HepG2 (cell line): ENCODE results near the gene TPD52L2. TPM values are rescaled to one million over a fixed set of nuclear protein-coding genes. Genes with fewer than 3 reads are reported as not detected.

Source experiments
- CBFB ChIP-seq: sonication (generic); formaldehyde crosslinking; IDR thresholded peaks from 2 replicates; pipeline ENCODE4 v1.4.0; 2020; ENCODE audit warnings: missing genetic modification reagents
- DPF2 ChIP-seq: sonication (generic); formaldehyde crosslinking; IDR thresholded peaks from 2 replicates; pipeline ENCODE4 v1.4.0; 2020; ENCODE audit warnings: mild to moderate bottlenecking, low read depth, missing genetic modification reagents, borderline replicate concordance
- FOXA3 ChIP-seq: IDR thresholded peaks from 2 replicates; pipeline ENCODE4 v1.6.1; 2016; ENCODE audit warnings: missing genetic modification reagents, missing compliant biosample characterization
- GZF1 ChIP-seq: sonication (generic); formaldehyde crosslinking; IDR thresholded peaks from 2 replicates; pipeline ENCODE4 v1.5.1; 2020; ENCODE audit warnings: mild to moderate bottlenecking, missing genetic modification reagents
- JDP2 ChIP-seq: sonication (generic); formaldehyde crosslinking; IDR thresholded peaks from 2 replicates; pipeline ENCODE4 v1.8.1; 2022; ENCODE audit warnings: missing genetic modification reagents, borderline replicate concordance
- MTF2 ChIP-seq: sonication (generic); formaldehyde crosslinking; IDR thresholded peaks from 2 replicates; pipeline ENCODE4 v1.5.0; 2020; ENCODE audit warnings: missing genetic modification reagents, borderline replicate concordance
- NBN ChIP-seq: fragments of 450-650 bp; conservative IDR thresholded peaks from 2 replicates; pipeline ENCODE4 v1.6.1; 2017
- NFE2L2 ChIP-seq: fragments of 150-350 bp; IDR thresholded peaks from 2 replicates; pipeline ENCODE4 v1.6.1; 2014; ENCODE audit warnings: low read length
- NFIB ChIP-seq: sonication (generic); formaldehyde crosslinking; IDR thresholded peaks from 2 replicates; pipeline ENCODE4 v1.9.0; 2021; ENCODE audit warnings: missing genetic modification reagents, mild to moderate bottlenecking, borderline replicate concordance
- PLSCR1 ChIP-seq: sonication (generic); formaldehyde crosslinking; IDR thresholded peaks from 2 replicates; pipeline ENCODE4 v1.5.0; 2020; ENCODE audit warnings: missing genetic modification reagents, mild to moderate bottlenecking, borderline replicate concordance
- POLR2AphosphoS2 ChIP-seq: IDR thresholded peaks from 2 replicates; pipeline ENCODE4 v1.6.1; 2011; ENCODE audit warnings: low read depth, low read length, improper control_type of control experiment
- RELA ChIP-seq: sonication (generic); formaldehyde crosslinking; IDR thresholded peaks from 2 replicates; pipeline ENCODE4 v1.4.0; 2020; ENCODE audit warnings: missing genetic modification reagents
- SAFB2 ChIP-seq: sonication (generic); formaldehyde crosslinking; IDR thresholded peaks from 2 replicates; pipeline ENCODE4 v1.5.1; 2020; ENCODE audit warnings: missing genetic modification reagents, low read depth, mild to moderate bottlenecking, borderline replicate concordance
- SATB2 ChIP-seq: sonication (generic); formaldehyde crosslinking; IDR thresholded peaks from 2 replicates; pipeline ENCODE4 v1.5.0; 2020; ENCODE audit warnings: missing genetic modification reagents
- SMAD1 ChIP-seq: sonication (generic); formaldehyde crosslinking; IDR thresholded peaks from 2 replicates; pipeline ENCODE4 v1.4.0; 2020; ENCODE audit warnings: missing genetic modification reagents, low read depth, mild to moderate bottlenecking, borderline replicate concordance
- SNAI1 ChIP-seq: sonication (generic); formaldehyde crosslinking; IDR thresholded peaks from 2 replicates; pipeline ENCODE4 v1.5.0; 2020; ENCODE audit warnings: mild to moderate bottlenecking, missing genetic modification reagents, borderline replicate concordance
- SOX13 ChIP-seq, 3 experiments: fragments of 450-650 bp in 1 of 3; sonication (generic) in 1 of 3; formaldehyde crosslinking in 1 of 3; IDR thresholded peaks in 2 of 3; conservative IDR thresholded peaks in 1 of 3; 2 replicates each; pipeline versions ENCODE4 v1.5.0 to v1.6.1; 2016 to 2020; ENCODE audit warnings: antibody characterized with exemption in 1 of 3, mild to moderate bottlenecking in 1 of 3, missing compliant biosample characterization in 1 of 3, missing genetic modification reagents in 1 of 3, moderate library complexity in 1 of 3
- ZBED4 ChIP-seq: sonication (generic); formaldehyde crosslinking; IDR thresholded peaks from 2 replicates; pipeline ENCODE4 v1.4.0; 2020; ENCODE audit warnings: missing genetic modification reagents, borderline replicate concordance
- ZMYM4 ChIP-seq: sonication (generic); formaldehyde crosslinking; IDR thresholded peaks from 2 replicates; pipeline ENCODE4 v1.8.1; 2023; ENCODE audit warnings: mild to moderate bottlenecking, missing genetic modification reagents
- ZNF33A ChIP-seq: sonication (generic); formaldehyde crosslinking; IDR thresholded peaks from 2 replicates; pipeline ENCODE4 v1.5.1; 2020; ENCODE audit warnings: missing genetic modification reagents, mild to moderate bottlenecking, moderate library complexity, borderline replicate concordance
- ZNF580 ChIP-seq: IDR thresholded peaks from 2 replicates; pipeline ENCODE4 v1.6.1; 2016; ENCODE audit warnings: low read depth, borderline replicate concordance
- ZNF749 ChIP-seq: sonication (generic); formaldehyde crosslinking; IDR thresholded peaks from 2 replicates; pipeline ENCODE4 v1.8.0; 2022; ENCODE audit warnings: mild to moderate bottlenecking, missing genetic modification reagents, moderate library complexity, borderline replicate concordance
- ZNF75D ChIP-seq: sonication (generic); formaldehyde crosslinking; IDR thresholded peaks from 2 replicates; pipeline ENCODE4 v1.8.1; 2023; ENCODE audit warnings: missing genetic modification reagents, mild to moderate bottlenecking, borderline replicate concordance
- polyA plus RNA-seq, 8 experiments: library from polyadenylated mRNA; depleted of rRNA in 3 of 8; stranded (reverse) in 7 of 8; unstranded in 1 of 8; fragments of >200 nt; fragmentation: Illumina TruSeq in 4 of 8; extraction: Trizol in 4 of 8; gene quantifications; 2 replicates each; pipeline versions ENCODE4 v1.2.1 to v1.2.3, GENCODE V29; 2011 to 2016; ENCODE audit warnings: low read depth in 4 of 8, missing spikeins in 1 of 8, mixed read lengths in 1 of 8; ENCODE audit not compliant: insufficient read depth in 1 of 8
- total RNA-seq, 5 experiments: library from RNA; depleted of rRNA; stranded (reverse); fragments of >200 nt; fragmentation: Illumina TruSeq; extraction: Trizol; gene quantifications; 2 replicates each; pipeline ENCODE4 v1.2.3, GENCODE V29; 2016; ENCODE audit warnings: low read depth in 1 of 5

TPD52L2 gene
- total and polyA plus RNA-seq, 2 of the 13 experiments (the other 11 are each of a cell fraction or from before 2014, with no cell fraction given): 156 to 184 TPM

- TF ChIP-seq SMAD1 (CRISPR knock-in tag) (no peak), ZMYM4 (CRISPR knock-in tag) (0 out of 2 replicates have a peak, but pooled peaks have one; percentile 34), ZNF33A (CRISPR knock-in tag) (no peak), CBFB (no peak), NFIB (CRISPR knock-in tag) (no peak), ZNF749 (no peak), NBN (no peak), RELA (CRISPR knock-in tag) (no peak), SATB2 (no peak), POLR2AphosphoS2 (no peak), ZBED4 (CRISPR knock-in tag) (no peak), ZNF75D (CRISPR knock-in tag) (no peak), MTF2 (CRISPR knock-in tag) (no peak), SNAI1 (no peak), FOXA3 (CRISPR knock-in tag) (peak; percentile 25; the same call in 1 of the 2 replicates), JDP2 (CRISPR knock-in tag) (no peak), SOX13 (IDR thresholded peaks at IDR 0.05) (0 out of 2 replicates have a peak, but pooled peaks have one; percentile 28), SOX13 (CRISPR knock-in tag; conservative IDR thresholded peaks at IDR 0.05 in 1 of 2, IDR thresholded peaks at IDR 0.05 in 1 of 2) (no peak), PLSCR1 (CRISPR knock-in tag) (no peak), DPF2 (peak; percentile 27; the same call in 1 of the 2 replicates), GZF1 (CRISPR knock-in tag) (no peak), SAFB2 (CRISPR knock-in tag) (no peak), NFE2L2 (no peak), ZNF580 (no peak)
Observed at GRCh38 chr20:63823691-63824311, 41.3 kb upstream of the TPD52L2 start (continued).
